ENCODE data around the gene TACC2.
"Not testable (repeated sequence)": the region's sequence is repeated elsewhere in the genome, so short reads cannot be mapped to it uniquely, and the experiment has no call there.

The TACC2 gene

DNA sequence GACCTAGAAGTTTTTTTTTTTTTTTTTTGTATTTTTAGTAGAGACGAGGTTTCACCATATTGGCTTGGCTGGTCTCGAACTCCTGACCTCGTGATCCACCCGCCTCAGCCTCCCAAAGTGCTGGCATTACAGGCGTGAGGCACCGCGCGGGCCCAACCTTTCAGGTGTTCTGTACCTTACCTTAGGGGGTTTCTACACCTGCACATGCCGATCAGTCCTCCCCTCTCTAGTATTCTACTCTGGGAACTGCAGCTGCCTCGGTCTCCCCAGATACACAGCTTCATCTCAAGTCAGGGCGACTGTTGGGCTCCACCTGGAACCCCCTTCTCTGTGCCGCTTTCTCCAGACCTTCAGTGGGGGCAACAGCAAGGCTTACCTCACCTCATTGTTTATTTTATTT lies 79.9 kb downstream of the TACC2 start:
- DNase-seq (ENCODE audit: extremely low read depth, low read depth), result no peak
- TF ChIP-seq, protein P1, sequence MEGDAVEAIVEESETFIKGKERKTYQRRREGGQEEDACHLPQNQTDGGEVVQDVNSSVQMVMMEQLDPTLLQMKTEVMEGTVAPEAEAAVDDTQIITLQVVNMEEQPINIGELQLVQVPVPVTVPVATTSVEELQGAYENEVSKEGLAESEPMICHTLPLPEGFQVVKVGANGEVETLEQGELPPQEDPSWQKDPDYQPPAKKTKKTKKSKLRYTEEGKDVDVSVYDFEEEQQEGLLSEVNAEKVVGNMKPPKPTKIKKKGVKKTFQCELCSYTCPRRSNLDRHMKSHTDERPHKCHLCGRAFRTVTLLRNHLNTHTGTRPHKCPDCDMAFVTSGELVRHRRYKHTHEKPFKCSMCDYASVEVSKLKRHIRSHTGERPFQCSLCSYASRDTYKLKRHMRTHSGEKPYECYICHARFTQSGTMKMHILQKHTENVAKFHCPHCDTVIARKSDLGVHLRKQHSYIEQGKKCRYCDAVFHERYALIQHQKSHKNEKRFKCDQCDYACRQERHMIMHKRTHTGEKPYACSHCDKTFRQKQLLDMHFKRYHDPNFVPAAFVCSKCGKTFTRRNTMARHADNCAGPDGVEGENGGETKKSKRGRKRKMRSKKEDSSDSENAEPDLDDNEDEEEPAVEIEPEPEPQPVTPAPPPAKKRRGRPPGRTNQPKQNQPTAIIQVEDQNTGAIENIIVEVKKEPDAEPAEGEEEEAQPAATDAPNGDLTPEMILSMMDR (IDR thresholded peaks at IDR 0.05; ENCODE audit: low read depth, low read length), result no peak

DNA sequence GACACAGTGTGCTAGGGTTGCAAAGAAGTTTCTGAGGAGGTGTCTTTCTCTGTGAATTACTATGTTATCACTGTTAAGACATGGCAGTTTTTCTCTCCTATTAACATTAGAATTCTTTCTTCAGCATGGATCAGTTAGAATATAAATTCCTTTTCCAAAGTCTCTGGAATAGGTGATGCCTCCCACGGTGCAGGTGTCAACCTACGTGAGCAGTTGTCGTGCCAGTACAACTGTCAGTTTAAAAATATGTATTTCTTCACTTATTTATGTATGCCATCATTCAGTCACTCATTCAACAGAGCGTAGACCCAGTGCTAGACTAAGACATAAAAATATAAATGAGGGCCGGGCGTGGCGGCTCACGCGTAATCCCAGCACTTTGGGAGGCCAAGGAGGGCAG lies 83.5 kb downstream of the TACC2 start:
- TF ChIP-seq, protein P1 (IDR thresholded peaks at IDR 0.05; ENCODE audit: low read depth, low read length), result no peak
- DNase-seq (ENCODE audit: extremely low read depth, low read depth), result no peak

DNA sequence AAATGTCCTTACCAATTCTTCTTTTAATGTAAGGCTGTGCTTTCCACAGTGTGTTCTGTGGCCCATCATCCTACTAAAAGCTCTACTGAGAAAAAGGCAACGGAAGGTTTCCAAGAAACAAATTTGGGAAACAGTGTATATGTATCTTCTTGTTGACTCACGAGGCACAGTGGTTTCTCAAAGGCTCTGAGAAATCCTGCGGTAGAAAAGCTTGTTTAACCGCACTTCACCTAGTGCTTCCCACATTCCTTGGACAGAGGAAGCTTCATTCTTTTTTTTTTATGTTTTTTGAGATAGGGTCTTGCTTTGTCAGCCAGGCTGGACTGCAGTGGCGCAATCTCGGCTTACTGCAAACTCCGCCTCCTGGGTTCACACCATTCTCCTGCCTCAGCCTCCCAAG lies 84.5 kb downstream of the TACC2 start:
- DNase-seq (ENCODE audit: extremely low read depth, low read depth), result no peak
- TF ChIP-seq, protein P1 (IDR thresholded peaks at IDR 0.05; ENCODE audit: low read depth, low read length), result no peak

DNA sequence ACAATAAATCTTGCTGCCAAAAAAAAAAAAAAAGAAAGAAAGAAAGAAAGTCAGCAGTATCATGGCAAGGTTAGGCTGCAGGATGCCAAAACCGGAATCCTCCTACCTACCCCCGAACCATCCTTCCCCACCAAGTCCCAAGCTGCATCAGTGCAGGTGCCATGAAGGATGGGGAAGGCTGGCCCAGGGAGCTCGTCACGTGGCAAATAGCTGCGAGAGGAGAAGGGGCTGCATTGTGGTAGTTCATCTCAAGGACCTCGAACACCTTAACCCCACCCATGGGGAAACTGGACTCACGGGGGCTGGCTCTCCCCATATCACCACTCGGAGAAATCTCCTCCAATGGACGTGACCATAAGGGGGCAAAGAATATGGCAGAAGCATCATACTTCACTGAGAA lies 86.2 kb downstream of the TACC2 start:
- no peak for DNase-seq (ENCODE audit: extremely low read depth, low read depth)
- TF ChIP-seq, protein P1 (IDR thresholded peaks at IDR 0.05; ENCODE audit: low read depth, low read length), result no peak

DNA sequence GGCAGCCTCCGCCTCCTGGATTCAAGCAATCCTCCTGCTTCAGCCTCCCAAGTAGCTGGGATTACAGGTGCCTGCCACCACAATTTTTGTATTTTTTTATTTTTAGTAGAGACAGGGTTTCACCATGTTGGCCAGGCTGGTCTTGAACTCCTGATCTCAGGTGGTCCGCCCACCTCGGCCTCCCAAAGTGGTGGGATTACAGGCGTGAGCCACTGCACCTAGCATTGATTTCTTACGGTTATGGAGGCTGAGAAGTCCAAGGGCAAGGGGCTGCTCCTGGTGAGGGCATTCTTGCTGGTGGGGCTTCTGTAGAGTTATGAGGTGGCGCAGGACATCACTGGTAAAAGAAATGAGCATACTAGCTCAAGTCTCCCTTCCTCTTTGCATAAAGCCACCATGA lies 86.9 kb downstream of the TACC2 start:
- not testable (repeated sequence) for DNase-seq (ENCODE audit: extremely low read depth, low read depth)

DNA sequence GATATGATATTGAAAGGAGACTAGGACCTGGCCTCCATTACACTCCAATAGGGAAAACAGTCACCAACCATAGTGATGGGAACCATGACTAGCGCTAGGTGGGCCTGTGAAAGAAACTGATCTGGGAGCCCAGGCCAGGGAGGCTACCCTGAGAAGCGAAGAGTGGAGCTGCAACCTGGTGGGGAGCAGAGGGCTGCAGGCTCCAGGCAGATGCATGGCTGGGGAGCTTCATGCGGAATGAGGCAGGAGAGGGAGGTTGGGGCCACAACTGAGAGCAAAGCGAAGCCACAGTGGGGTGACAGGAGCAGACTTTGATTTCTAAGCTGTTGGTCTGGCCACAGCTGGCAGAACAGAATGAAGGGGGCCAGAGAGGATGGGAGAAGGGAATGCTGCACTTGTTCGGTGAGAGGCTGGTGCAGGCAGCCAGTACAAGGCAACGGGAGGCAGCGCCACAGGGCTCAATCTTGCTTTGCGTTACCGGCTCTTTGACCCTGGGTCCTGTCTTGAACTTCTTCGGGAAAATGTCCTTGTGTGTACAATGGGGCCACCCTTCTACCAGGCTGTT lies 88.4 kb downstream of the TACC2 start:
- DNase-seq (ENCODE audit: extremely low read depth, low read depth), result no peak

DNA sequence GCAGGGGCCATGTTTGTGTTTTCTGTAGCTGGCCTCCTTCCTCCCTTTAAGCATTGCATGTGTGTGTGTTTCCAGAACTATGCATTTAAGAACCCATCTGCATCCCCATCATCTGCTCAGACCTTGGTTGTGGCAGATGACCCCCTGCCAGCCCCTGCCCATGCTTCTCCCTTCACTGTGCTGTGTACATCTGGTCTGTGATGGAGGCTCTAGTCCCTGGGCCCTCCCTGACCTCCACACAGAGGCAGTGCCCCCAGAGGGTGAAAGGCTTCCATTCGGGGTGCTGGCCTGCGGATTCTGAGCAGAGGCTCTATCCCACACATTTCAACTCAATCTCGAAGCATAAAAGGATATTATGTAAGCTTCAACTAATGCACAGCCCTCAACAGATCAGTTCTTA lies 89.4 kb downstream of the TACC2 start:
- TF ChIP-seq, protein P1 (IDR thresholded peaks at IDR 0.05; ENCODE audit: low read depth, low read length), result no peak
- no peak for DNase-seq (ENCODE audit: extremely low read depth, low read depth)

More for the DNA sequence above, 88.4 kb downstream of the TACC2 start:
- TF ChIP-seq, protein P1 (IDR thresholded peaks at IDR 0.05; ENCODE audit: low read depth, low read length), result no peak

Data from AG09319 (cell line).